ENCODE results near the gene ANKRD66. TPM values are rescaled to one million over a fixed set of nuclear protein-coding genes. Genes with fewer than 3 reads are reported as not detected.

ANKRD66 gene
- not detected in 2 replicates for total RNA-seq

GRCh38 chr6:46746696-46747095 is at the start of gene ANKRD66:
TSS of gene ANKRD66 (plus strand) at chr6:46746933. CDS start at chr6:46751949, 5,016 bp downstream.
- no peak within 1 kb of the TSS for H3K27ac Mint-ChIP-seq
- no peaks in the 10 kb centered on the region for H3K4me1 Mint-ChIP-seq (ENCODE audit: low read depth)
- H3K4me3 Mint-ChIP-seq: no peak within 1 kb of the TSS
- no peaks in the 10 kb centered on the region for H3K9me3 Mint-ChIP-seq
- intact Hi-C loops (cut with micrococcal nuclease): no loop called here
- H3K36me3 Mint-ChIP-seq (ENCODE audit: low read depth): no peaks in the 10 kb centered on the region
- H3K27me3 Mint-ChIP-seq (ENCODE audit: insufficient read depth): peaks cover 2% of the 10 kb centered on the region
- no peak for DNase-seq (ENCODE audit: low spot score)

GRCh38 chr6:46699970-46700369 is 46.8 kb upstream of the ANKRD66 start:
- Mint-ChIP-seq H3K27ac (no peak overlapping the region), H3K36me3 (ENCODE audit: low read depth) (no peaks in the 10 kb centered on the region), H3K27me3 (ENCODE audit: insufficient read depth) (peaks cover 21% of the 10 kb centered on the region), H3K4me1 (ENCODE audit: low read depth) (no peaks in the 10 kb centered on the region), H3K9me3 (no peaks in the 10 kb centered on the region), H3K4me3 (no peak overlapping the region)
- intact Hi-C loops (cut with micrococcal nuclease): no loop called here
- no peak for DNase-seq (ENCODE audit: low spot score)

- Mint-ChIP-seq H3K27ac (no peak overlapping the region), H3K9me3 (no peaks in the 10 kb centered on the region), H3K27me3 (ENCODE audit: insufficient read depth) (peaks cover 17% of the 10 kb centered on the region), H3K4me1 (ENCODE audit: low read depth) (no peaks in the 10 kb centered on the region), H3K36me3 (ENCODE audit: low read depth) (no peaks in the 10 kb centered on the region), H3K4me3 (no peak overlapping the region)
- intact Hi-C loops (cut with micrococcal nuclease): no loop called here
- DNase-seq (ENCODE audit: low spot score): no peak
Observed at GRCh38 chr6:46704562-46704961, 42.2 kb upstream of the ANKRD66 start.

GRCh38 chr6:46706464-46706863 is 40.3 kb upstream of the ANKRD66 start:
- DNase-seq (ENCODE audit: low spot score): no peak
- H3K9me3 Mint-ChIP-seq: no peaks in the 10 kb centered on the region
- intact Hi-C loops (cut with micrococcal nuclease): no loop called here

GRCh38 chr6:46711491-46711890 is 35.2 kb upstream of the ANKRD66 start:
- Mint-ChIP-seq H3K4me1 (ENCODE audit: low read depth) (no peaks in the 10 kb centered on the region), H3K9me3 (no peaks in the 10 kb centered on the region), H3K27me3 (ENCODE audit: insufficient read depth) (peaks cover 5% of the 10 kb centered on the region), H3K4me3 (no peak overlapping the region), H3K36me3 (ENCODE audit: low read depth) (no peaks in the 10 kb centered on the region), H3K27ac (no peak overlapping the region)
- intact Hi-C loops (cut with micrococcal nuclease): no loop called here
- no peak for DNase-seq (ENCODE audit: low spot score)

More at GRCh38 chr6:46706464-46706863, 40.3 kb upstream of the ANKRD66 start:
- Mint-ChIP-seq H3K27ac (no peak overlapping the region), H3K36me3 (ENCODE audit: low read depth) (no peaks in the 10 kb centered on the region), H3K27me3 (ENCODE audit: insufficient read depth) (peaks cover 17% of the 10 kb centered on the region), H3K4me1 (ENCODE audit: low read depth) (no peaks in the 10 kb centered on the region), H3K4me3 (no peak overlapping the region)

GRCh38 chr6:46715141-46715540 is 31.6 kb upstream of the ANKRD66 start:
- intact Hi-C loops (cut with micrococcal nuclease): no loop called here
- Mint-ChIP-seq H3K4me1 (ENCODE audit: low read depth) (no peaks in the 10 kb centered on the region), H3K27ac (no peak overlapping the region), H3K27me3 (ENCODE audit: insufficient read depth) (peaks cover 6% of the 10 kb centered on the region), H3K36me3 (ENCODE audit: low read depth) (no peaks in the 10 kb centered on the region), H3K9me3 (no peaks in the 10 kb centered on the region), H3K4me3 (no peak overlapping the region)
- no peak for DNase-seq (ENCODE audit: low spot score)

GRCh38 chr6:46719099-46719498 is 27.6 kb upstream of the ANKRD66 start:
- H3K36me3 Mint-ChIP-seq (ENCODE audit: low read depth): no peaks in the 10 kb centered on the region
- no peaks in the 10 kb centered on the region for H3K9me3 Mint-ChIP-seq
- DNase-seq (ENCODE audit: low spot score): no peak
- no peaks in the 10 kb centered on the region for H3K4me1 Mint-ChIP-seq (ENCODE audit: low read depth)
- intact Hi-C loops (cut with micrococcal nuclease): no loop called here
- peaks cover 2% of the 10 kb centered on the region for H3K27me3 Mint-ChIP-seq (ENCODE audit: insufficient read depth)
- no peak overlapping the region for H3K27ac Mint-ChIP-seq
- H3K4me3 Mint-ChIP-seq: no peak overlapping the region

GRCh38 chr6:46720401-46720800 is 26.3 kb upstream of the ANKRD66 start:
- Mint-ChIP-seq H3K27me3 (ENCODE audit: insufficient read depth) (peaks cover 6% of the 10 kb centered on the region), H3K36me3 (ENCODE audit: low read depth) (no peaks in the 10 kb centered on the region), H3K27ac (no peak overlapping the region), H3K4me1 (ENCODE audit: low read depth) (no peaks in the 10 kb centered on the region), H3K4me3 (no peak overlapping the region), H3K9me3 (no peaks in the 10 kb centered on the region)
- no peak for DNase-seq (ENCODE audit: low spot score)
- intact Hi-C loops (cut with micrococcal nuclease): no loop called here

- Mint-ChIP-seq H3K9me3 (no peaks in the 10 kb centered on the region), H3K27me3 (ENCODE audit: insufficient read depth) (peaks cover 16% of the 10 kb centered on the region), H3K36me3 (ENCODE audit: low read depth) (no peaks in the 10 kb centered on the region), H3K27ac (no peak overlapping the region), H3K4me1 (ENCODE audit: low read depth) (no peaks in the 10 kb centered on the region), H3K4me3 (no peak overlapping the region)
- intact Hi-C loops (cut with micrococcal nuclease): no loop called here
- DNase-seq (ENCODE audit: low spot score): no peak
Observed at GRCh38 chr6:46729787-46730326, 16.9 kb upstream of the ANKRD66 start.

- Mint-ChIP-seq H3K36me3 (ENCODE audit: low read depth) (no peaks in the 10 kb centered on the region), H3K27me3 (ENCODE audit: insufficient read depth) (peaks cover 18% of the 10 kb centered on the region), H3K27ac (no peak overlapping the region), H3K4me1 (ENCODE audit: low read depth) (no peaks in the 10 kb centered on the region), H3K4me3 (no peak overlapping the region), H3K9me3 (no peaks in the 10 kb centered on the region)
- intact Hi-C loops (cut with micrococcal nuclease): no loop called here
- no peak for DNase-seq (ENCODE audit: low spot score)
Observed at GRCh38 chr6:46730921-46731461, 15.7 kb upstream of the ANKRD66 start.

GRCh38 chr6:46733341-46733801 is 13.4 kb upstream of the ANKRD66 start:
- Mint-ChIP-seq H3K4me1 (ENCODE audit: low read depth) (no peaks in the 10 kb centered on the region), H3K27me3 (ENCODE audit: insufficient read depth) (peaks cover 27% of the 10 kb centered on the region)

GRCh38 chr6:46734867-46735719 is 11.6 kb upstream of the ANKRD66 start, which contains the start of gene PLA2G7:
TSS of gene PLA2G7 (minus strand) at chr6:46735375. CDS start at chr6:46722891, 12,484 bp downstream.
- no peaks in the 10 kb centered on the region for H3K4me1 Mint-ChIP-seq (ENCODE audit: low read depth)
- intact Hi-C loops (cut with micrococcal nuclease): no loop called here
- no peaks in the 10 kb centered on the region for H3K36me3 Mint-ChIP-seq (ENCODE audit: low read depth)
- peak within 1 kb of the TSS; percentile 41 for H3K4me3 Mint-ChIP-seq
- H3K27ac Mint-ChIP-seq: no peak within 1 kb of the TSS
- no peak for DNase-seq (ENCODE audit: low spot score)
- no peaks in the 10 kb centered on the region for H3K9me3 Mint-ChIP-seq
- H3K27me3 Mint-ChIP-seq (ENCODE audit: insufficient read depth): peaks cover 28% of the 10 kb centered on the region

More at GRCh38 chr6:46733341-46733801, 13.4 kb upstream of the ANKRD66 start:
- Mint-ChIP-seq H3K4me3 (no peak overlapping the region), H3K9me3 (no peaks in the 10 kb centered on the region), H3K27ac (no peak overlapping the region), H3K36me3 (ENCODE audit: low read depth) (no peaks in the 10 kb centered on the region)
- intact Hi-C loops (cut with micrococcal nuclease): no loop called here
- no peak for DNase-seq (ENCODE audit: low spot score)

- H3K27ac Mint-ChIP-seq: no peak overlapping the region
- no peaks in the 10 kb centered on the region for H3K4me1 Mint-ChIP-seq (ENCODE audit: low read depth)
- H3K36me3 Mint-ChIP-seq (ENCODE audit: low read depth): no peaks in the 10 kb centered on the region
- peaks cover 28% of the 10 kb centered on the region for H3K27me3 Mint-ChIP-seq (ENCODE audit: insufficient read depth)
- H3K9me3 Mint-ChIP-seq: no peaks in the 10 kb centered on the region
- intact Hi-C loops (cut with micrococcal nuclease): no loop called here
- H3K4me3 Mint-ChIP-seq: no peak overlapping the region
- DNase-seq (ENCODE audit: low spot score): no peak
Observed at GRCh38 chr6:46735720-46736031, 11.1 kb upstream of the ANKRD66 start.
